ENCODE measurements around the gene MATCAP1.

The MATCAP1 gene

GRCh38 chr16:67191411-67191994 is 7.7 kb upstream of the MATCAP1 start:
- no peak for DNase-seq (ENCODE audit: low spot score)

- no peak for DNase-seq (ENCODE audit: low spot score)
Observed at GRCh38 chr16:67190448-67191399, 7.0 kb upstream of the MATCAP1 start.

GRCh38 chr16:67190041-67190440 is 6.3 kb upstream of the MATCAP1 start, which contains the start of gene EXOC3L1:
EXOC3L1 (minus strand) TSS chr16:67190136; CDS start chr16:67189676, 460 bp downstream.
- no peak for DNase-seq (ENCODE audit: low spot score)

- DNase-seq (ENCODE audit: low spot score), result no peak
Observed at GRCh38 chr16:67188798-67189197, 5.0 kb upstream of the MATCAP1 start.

GRCh38 chr16:67188323-67188722 is 4.6 kb upstream of the MATCAP1 start:
- DNase-seq (ENCODE audit: low spot score), result no peak

- no peak for DNase-seq (ENCODE audit: low spot score)
Observed at GRCh38 chr16:67187175-67187890, 3.6 kb upstream of the MATCAP1 start.

GRCh38 chr16:67186550-67186950 is 2.8 kb upstream of the MATCAP1 start:
- no peak for DNase-seq (ENCODE audit: low spot score)

- DNase-seq (ENCODE audit: low spot score), result no peak
Observed at GRCh38 chr16:67185651-67186134, 1.9 kb upstream of the MATCAP1 start.

- DNase-seq (ENCODE audit: low spot score), result peak; percentile 72
Observed at GRCh38 chr16:67184995-67185650, 1.4 kb upstream of the MATCAP1 start.

GRCh38 chr16:67184453-67184994 is 761 bp upstream of the MATCAP1 start:
- no peak for DNase-seq (ENCODE audit: low spot score)

GRCh38 chr16:67183284-67183626 is 508 bp downstream of the MATCAP1 start:
- DNase-seq (ENCODE audit: low spot score), result no peak

- DNase-seq (ENCODE audit: low spot score), result no peak
Observed at GRCh38 chr16:67182288-67182687, 1.5 kb downstream of the MATCAP1 start.

- DNase-seq (ENCODE audit: low spot score), result no peak
Observed at GRCh38 chr16:67181346-67181745, 2.4 kb downstream of the MATCAP1 start.

GRCh38 chr16:67180166-67180565 is 3.6 kb downstream of the MATCAP1 start:
- no peak for DNase-seq (ENCODE audit: low spot score)

GRCh38 chr16:67179421-67180080 is 4.2 kb downstream of the MATCAP1 start:
- DNase-seq (ENCODE audit: low spot score), result no peak

- DNase-seq (ENCODE audit: low spot score), result peak; percentile 87
Observed at GRCh38 chr16:67177743-67178699, 5.7 kb downstream of the MATCAP1 start.

GRCh38 chr16:67176662-67177061 is 7.1 kb downstream of the MATCAP1 start:
- no peak for DNase-seq (ENCODE audit: low spot score)

- DNase-seq (ENCODE audit: low spot score), result no peak
Observed at GRCh38 chr16:67174706-67175231, 9.0 kb downstream of the MATCAP1 start.

GRCh38 chr16:67173808-67174705 is 9.7 kb downstream of the MATCAP1 start:
- peak; percentile 63 for DNase-seq (ENCODE audit: low spot score)
